GM19025 (cell line): Measurements from ENCODE around the gene TRIP11.

Experiments used
- ATAC-seq: cut with Tn5 transposase; IDR thresholded peaks from one replicate; pipeline ENCODE4 v1.9.1; 2021; ENCODE audit warnings: mild to moderate bottlenecking, low read depth, moderate library complexity; ENCODE audit not compliant: unreplicated experiment

The TRIP11 gene

DNA sequence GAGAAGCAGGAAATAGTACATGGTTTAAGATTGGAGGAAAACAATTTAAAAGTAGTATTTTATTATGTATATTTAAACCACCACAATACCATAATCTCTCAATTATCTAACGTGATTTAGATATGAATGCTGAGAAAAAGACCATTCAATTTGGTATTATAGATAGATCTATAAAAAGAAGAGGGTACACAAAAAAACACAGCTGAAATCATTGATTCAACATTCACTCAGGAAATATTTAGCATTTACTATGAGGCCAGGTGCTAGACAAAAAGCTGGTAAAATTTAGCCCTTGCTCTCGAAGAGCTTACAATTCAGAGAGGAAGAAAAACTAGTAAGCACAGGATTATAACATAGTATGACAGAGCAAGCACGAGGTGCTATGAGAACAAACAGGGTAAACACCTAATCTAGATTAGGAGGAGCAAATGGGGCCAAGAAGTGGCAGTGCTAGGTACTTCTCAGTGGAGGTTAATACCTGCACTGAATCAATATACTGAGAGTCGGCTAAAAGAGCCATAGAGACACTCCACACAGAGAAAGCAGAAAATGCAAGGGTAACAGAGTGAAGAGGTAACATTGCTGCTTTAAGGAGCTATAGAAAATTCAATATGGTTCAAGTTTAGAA is 27.6 kb downstream of the TRIP11 start:
- no peak for ATAC-seq

DNA sequence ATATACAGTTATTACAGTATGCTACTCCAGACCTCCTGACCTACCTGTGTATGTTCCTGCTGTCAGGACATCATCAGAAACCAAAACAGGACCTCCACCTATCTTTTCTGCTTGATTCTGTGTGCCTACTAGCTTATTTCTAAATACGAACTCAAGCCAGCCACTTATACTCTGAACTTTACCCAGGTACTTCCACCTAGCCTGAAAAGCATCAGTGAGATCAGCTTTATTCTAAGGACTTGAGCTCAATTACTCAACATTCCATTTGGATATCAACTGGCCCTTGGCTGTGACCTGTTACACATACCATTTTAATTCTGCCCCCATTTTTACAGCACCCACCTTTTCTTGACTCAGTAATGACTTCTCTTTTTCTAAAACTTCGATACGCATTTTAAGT is 29.2 kb downstream of the TRIP11 start:
- no peak for ATAC-seq

DNA sequence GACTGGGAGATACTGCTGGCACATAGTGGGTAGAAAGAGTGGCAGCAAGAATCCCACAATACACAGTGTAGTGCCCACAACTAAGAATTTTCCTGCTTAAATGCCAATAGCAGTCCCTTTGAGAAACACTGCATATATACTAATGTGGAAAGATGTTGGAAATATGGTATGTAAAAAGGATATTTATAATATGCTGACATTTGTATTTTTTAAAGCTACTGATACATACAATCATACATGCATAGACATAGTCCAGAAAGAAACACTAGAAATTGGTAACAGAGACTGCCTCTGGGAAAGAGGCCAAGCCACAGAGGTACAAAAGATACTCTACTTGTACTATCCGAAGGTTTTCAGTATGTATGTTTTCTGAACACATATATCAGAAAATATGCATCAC is 30.3 kb downstream of the TRIP11 start:
- ATAC-seq: no peak

DNA sequence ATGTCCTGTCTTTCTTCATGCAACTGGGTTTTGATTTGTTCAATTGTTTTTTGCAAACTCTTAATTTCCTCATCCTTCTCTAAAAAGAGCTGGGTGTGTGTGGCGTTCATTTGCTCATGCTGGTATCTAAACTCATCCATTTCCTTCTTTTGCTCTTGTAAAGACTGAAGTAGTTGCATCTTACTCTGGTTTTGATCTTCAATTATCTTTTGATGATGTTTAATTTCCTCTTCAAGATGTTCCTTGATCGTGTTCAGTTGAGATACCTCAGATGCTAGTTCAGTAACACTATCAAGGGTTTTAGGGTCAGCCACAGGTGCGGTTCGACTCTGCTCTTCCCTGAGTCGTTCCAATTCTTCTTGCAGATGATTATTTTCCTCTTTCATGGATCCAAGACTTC is 34.8 kb downstream of the TRIP11 start:
- ATAC-seq: no peak

- no peak for ATAC-seq
Measured at GRCh38 chr14:92004062-92004461, 35.8 kb downstream of the TRIP11 start.

- ATAC-seq: no peak
Measured at GRCh38 chr14:91998667-91999570, 40.9 kb downstream of the TRIP11 start.

DNA sequence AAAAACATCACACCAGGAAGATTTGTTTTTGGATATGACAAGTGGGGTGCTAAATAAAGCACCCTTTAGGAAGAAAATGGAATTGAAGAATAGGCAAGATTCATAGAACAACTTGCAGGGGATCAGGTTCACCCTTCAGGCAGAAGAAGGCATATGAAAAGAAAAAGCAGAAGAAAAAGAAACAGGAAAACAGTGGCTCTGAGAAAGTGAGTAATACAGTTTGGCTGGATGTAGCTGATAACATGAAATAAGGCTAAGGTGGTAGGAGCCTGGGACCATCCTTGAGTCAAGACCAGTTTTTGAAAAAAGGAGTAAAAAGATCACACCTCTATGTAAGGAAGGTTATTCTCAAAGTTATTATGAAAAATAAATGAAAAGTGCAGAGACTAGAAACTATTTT is 42.4 kb downstream of the TRIP11 start:
- no peak for ATAC-seq

DNA sequence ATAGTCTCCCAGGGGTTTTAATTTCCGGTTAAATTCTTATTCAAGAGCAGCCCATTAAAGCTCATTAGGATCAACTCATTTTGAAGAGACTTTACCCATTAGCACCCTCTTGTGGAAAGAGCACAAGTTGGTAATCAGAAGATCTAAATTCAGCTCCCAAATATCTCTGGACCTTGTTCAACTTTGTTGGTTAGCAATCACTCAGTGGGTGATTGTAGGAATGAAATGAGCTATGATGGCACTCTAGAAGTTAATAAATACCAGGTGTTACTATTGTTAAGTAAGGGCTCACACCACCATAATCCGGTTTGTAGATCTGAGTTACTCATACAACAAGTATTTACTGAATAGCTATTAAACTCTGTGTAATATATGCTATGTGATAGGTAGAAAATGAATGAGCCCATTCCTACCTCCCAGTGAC is 42.9 kb downstream of the TRIP11 start:
- ATAC-seq: no peak

DNA sequence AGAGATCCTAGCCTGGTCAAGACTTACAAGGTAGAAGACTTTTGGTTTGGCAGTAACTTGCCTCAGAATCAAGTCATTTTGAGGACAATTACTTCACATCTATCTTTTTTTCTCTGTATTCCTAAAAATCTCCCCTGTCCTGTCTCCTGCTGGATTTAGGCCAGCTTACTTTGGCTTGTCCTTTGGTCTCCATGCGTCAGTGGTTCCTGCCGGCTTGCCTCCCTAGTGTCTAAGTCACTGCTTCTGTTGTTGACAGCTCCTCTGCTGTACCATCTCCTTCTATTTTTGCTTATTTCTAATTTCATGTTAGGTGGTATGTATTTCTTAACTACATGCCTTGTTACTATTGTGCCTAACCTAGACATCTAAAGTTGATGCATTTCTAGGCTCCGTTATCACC is 52.7 kb downstream of the TRIP11 start:
- no peak for ATAC-seq

GRCh38 chr14:91985521-91986255 is 54.2 kb downstream of the TRIP11 start:
- no peak for ATAC-seq

DNA sequence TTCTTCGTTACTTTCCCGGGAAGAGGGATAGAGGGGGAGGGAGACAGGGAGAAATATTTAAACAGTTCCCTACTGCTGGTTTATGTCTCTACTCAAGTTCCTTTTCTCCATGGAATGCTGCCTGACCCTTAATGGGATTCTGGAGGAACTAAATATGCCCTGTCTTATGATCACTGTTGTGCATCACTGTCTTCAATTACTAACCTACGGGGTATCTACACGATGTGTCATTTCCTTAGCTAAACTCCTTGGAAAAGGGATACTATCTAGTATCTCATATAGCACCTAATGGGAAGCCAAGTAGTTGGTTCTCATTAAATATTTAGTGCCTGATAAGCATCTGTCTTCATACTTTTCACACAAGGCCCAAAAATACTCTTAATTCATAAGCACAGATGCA is 54.9 kb downstream of the TRIP11 start:
- no peak for ATAC-seq

- no peak for ATAC-seq
Measured at GRCh38 chr14:91983588-91983987, 56.3 kb downstream of the TRIP11 start.

DNA sequence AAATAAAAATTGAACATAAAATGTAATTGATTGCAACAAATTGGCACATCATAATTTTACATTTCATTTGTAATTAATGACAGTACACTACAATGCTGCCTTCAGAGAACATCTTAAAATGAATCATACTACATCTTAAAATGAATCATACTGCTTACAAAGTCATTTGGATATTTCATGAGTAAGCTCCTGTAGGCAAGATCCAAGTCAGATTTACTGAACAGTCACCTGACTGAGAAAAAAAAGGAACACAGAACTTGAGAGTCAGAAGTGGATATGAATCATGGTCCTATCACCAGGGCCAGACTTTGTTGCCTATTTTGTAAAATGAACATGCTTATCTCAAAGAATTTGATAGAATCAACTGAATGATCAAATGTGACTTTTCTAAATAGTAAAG is 59.7 kb downstream of the TRIP11 start:
- no peak for ATAC-seq

- no peak for ATAC-seq
Measured at GRCh38 chr14:91977884-91978283, 62.0 kb downstream of the TRIP11 start.

DNA sequence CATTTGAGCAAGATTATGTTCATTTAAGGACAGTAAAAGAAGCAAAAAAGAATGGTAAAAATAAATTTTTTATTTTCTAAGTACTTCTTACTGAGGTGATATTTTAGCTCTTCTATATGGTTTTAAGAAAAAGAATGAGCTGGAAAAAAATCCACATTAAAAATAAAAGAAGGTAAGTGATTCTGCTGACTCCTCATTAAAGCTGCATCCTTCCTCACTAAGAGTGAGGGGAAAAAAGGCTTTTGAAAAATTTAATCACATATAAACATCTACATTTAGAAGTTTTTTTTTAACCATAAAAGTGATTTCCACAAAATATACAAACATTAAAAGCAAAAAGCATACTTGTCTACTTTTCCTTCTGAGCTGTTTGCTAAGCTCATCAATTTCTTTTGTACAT is 64.1 kb downstream of the TRIP11 start:
- ATAC-seq: no peak

DNA sequence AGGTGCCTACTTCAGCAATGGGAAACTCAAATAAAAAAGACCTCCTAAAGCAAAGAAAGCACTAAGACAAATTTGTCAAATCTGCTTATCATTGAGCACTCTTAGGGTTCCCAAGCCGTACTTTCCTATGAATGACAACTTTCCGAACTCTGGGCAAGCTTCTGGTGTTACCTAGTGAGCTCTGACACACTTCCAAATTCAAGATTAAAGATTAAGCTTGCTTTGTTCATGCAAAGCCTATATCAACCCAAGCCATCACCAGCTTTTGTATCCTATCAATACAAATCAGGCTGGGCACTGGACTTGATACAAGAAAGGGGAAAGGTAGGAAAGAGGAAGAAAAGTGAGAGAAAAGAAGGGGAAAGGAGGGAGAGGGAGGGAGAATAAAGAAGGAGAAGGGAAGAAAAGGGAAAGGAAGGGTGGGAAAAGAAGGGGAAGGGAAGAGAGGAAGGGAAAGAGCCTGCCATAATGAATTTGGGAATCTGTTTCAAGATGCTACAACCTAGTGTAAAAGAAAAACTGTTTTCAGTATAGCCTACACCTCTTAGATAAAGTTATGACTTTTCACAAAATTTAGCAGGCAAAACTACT is 68.6 kb downstream of the TRIP11 start:
- ATAC-seq: no peak

- ATAC-seq: no peak
Measured at GRCh38 chr14:91968280-91968679, 71.6 kb downstream of the TRIP11 start.

DNA sequence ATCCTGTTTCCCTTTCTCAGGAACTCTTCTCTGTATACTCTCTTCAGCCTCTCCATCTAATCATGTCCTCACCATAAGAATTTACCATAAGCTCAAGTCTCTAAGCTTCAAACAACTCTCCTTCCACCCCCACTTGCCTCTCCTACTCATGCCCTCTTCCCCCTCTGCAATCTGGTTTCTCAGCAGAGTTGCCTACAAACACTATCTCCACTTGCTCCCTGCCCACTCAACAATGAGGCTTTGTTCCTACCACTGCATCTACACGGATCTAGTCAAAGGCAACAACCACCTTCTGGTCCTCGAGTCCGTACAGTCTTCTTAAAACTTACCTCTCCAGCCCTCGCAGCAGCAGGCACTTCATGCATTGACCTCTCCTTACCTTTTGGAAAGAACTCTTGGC is 75.1 kb downstream of the TRIP11 start:
- no peak for ATAC-seq

- ATAC-seq: no peak
Measured at GRCh38 chr14:91964011-91964410, 75.8 kb downstream of the TRIP11 start.

DNA sequence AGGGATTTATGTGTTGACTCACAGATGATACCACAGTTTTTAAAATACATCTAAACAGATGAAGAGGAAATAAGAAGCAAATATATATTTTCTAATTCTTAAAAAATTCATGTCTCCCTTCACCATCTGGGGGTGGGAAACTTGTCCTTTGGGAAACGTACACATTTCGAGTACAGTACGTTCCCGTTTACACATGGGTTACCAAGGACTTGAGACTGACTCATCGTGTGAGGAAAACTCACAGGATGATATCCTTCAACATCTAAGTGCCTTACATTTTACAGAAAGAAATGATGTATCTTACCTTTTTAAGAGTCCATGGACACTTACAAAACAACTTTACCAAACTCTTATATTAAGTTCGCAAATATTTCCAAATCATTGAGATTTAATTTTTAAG is 76.4 kb downstream of the TRIP11 start:
- no peak for ATAC-seq
